Type B pancreatic cell (in vitro differentiated cells): Measurements from ENCODE around the gene TGM2. TPM values are rescaled to one million over a fixed set of nuclear protein-coding genes. Genes with fewer than 3 reads are reported as not detected.

Source experiments
- DNase-seq: peaks from one replicate; pipeline ENCODE4 v3.0.0; 2021; ENCODE audit warnings: mixed read lengths; ENCODE audit not compliant: unreplicated experiment; ENCODE audit errors: extremely low spot score
- H3K27ac Mint-ChIP-seq: 2 replicates; pipeline ENCODE4 v1.8.0; 2021; ENCODE audit warnings: mild to moderate bottlenecking, mixed read lengths
- H3K27me3 Mint-ChIP-seq: 2 replicates; pipeline ENCODE4 v1.8.0; 2021; ENCODE audit warnings: mixed read lengths
- H3K36me3 Mint-ChIP-seq: 2 replicates; pipeline ENCODE4 v1.8.0; 2021; ENCODE audit warnings: mixed read lengths
- H3K4me1 Mint-ChIP-seq: one replicate; pipeline ENCODE4 v1.8.0; 2021; ENCODE audit warnings: mixed read lengths; ENCODE audit not compliant: unreplicated experiment
- H3K4me3 Mint-ChIP-seq: 2 replicates; pipeline ENCODE4 v1.8.0; 2021; ENCODE audit warnings: mild to moderate bottlenecking, mixed read lengths
- H3K9me3 Mint-ChIP-seq: 2 replicates; pipeline ENCODE4 v1.8.0; 2021; ENCODE audit warnings: mixed read lengths
- CTCF ChIP-seq: fragments of 200-600 bp; sonication (generic); conservative IDR thresholded peaks from 2 replicates; pipeline ENCODE4 v1.5.0; 2021; ENCODE audit warnings: antibody characterized with exemption, mild to moderate bottlenecking
- total RNA-seq: library from RNA; stranded (reverse); gene quantifications from 2 replicates; pipeline ENCODE4 v1.2.1, GENCODE V29; 2021; ENCODE audit warnings: low replicate concordance

Gene TGM2
- total RNA-seq, 1 donor from 2014 or later, result 31.7 TPM

- peak overlapping the region; percentile 6 for H3K4me3 Mint-ChIP-seq
- H3K36me3 Mint-ChIP-seq, result peaks cover 58% of the 10 kb centered on the region
- DNase-seq, result no peak
- peaks cover 9% of the 10 kb centered on the region for H3K9me3 Mint-ChIP-seq
- H3K4me1 Mint-ChIP-seq, result peaks cover 28% of the 10 kb centered on the region
- peak overlapping the region; percentile 76 for H3K27ac Mint-ChIP-seq
- H3K27me3 Mint-ChIP-seq, result no peaks in the 10 kb centered on the region
- TF ChIP-seq CTCF, result no peak
Measured at GRCh38 chr20:38084425-38084951, 80.6 kb downstream of the TGM2 start.

DNA sequence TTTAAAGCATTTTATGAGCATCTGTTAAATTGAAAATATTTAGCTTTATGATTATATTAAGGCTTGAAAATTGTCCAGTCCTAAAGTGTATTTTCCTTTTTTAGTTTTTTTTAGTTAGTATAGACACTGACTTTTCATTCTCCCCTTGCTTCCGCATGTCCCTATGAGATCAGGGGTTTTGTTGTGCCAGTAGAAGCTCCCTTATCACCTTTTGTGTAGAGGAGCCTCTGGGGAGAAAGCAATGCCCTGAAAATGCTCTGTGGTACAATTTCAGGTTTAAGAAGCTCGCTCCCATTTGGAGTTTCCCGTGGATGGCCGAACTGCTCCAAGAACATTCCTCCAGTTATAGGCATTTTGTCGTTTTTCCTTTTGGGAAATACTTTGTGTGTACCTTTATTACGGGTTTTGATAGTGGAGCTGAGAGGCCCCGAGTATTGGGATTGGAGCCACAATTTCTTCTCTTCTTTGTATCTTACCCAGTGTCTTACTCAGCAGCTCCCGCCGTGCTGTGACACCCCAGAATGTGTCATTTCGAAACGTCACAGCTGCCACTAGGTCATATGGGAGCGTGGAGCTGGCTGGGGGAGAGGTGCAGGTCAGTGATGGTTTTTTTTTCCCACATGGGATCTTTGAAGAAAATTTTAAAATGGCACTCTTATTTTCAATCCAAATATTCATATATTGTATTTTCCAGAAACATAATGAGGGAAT is 81.6 kb downstream of the TGM2 start:
- Mint-ChIP-seq H3K36me3 (peaks cover 66% of the 10 kb centered on the region), H3K4me3 (no peak overlapping the region), H3K27ac (peak overlapping the region; percentile 36), H3K9me3 (peaks cover 9% of the 10 kb centered on the region), H3K4me1 (peaks cover 28% of the 10 kb centered on the region), H3K27me3 (no peaks in the 10 kb centered on the region)
- no peak for DNase-seq
- no peak for TF ChIP-seq CTCF

GRCh38 chr20:38082894-38083293 is 82.2 kb downstream of the TGM2 start:
- peaks cover 29% of the 10 kb centered on the region for H3K4me1 Mint-ChIP-seq
- no peak overlapping the region for H3K4me3 Mint-ChIP-seq
- DNase-seq, result no peak
- H3K27ac Mint-ChIP-seq, result no peak overlapping the region
- TF ChIP-seq CTCF, result no peak
- no peaks in the 10 kb centered on the region for H3K27me3 Mint-ChIP-seq
- H3K9me3 Mint-ChIP-seq, result peaks cover 9% of the 10 kb centered on the region
- H3K36me3 Mint-ChIP-seq, result peaks cover 62% of the 10 kb centered on the region

DNA sequence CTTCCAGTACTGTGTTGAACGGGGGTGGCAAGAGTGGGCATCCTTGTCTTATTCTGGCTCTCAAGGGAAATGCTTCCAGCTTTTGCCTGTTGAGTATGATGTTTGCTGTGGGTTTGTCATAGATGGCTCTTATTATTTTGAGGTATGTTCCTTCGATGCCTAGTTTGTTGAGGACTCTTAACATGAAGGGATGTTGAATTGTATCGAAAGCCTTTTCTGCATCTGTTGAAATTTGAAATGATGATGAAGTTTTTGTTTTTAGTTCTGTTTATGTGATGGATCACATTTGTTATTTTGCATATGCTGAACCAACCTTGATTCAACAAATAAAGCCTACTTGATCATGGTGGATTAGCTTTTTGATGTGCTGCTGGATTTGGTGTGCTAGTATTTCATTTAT is 83.5 kb downstream of the TGM2 start:
- Mint-ChIP-seq H3K4me1 (peaks cover 29% of the 10 kb centered on the region), H3K9me3 (peaks cover 9% of the 10 kb centered on the region), H3K4me3 (no peak overlapping the region), H3K27ac (no peak overlapping the region), H3K36me3 (peaks cover 61% of the 10 kb centered on the region), H3K27me3 (no peaks in the 10 kb centered on the region)
- no peak for TF ChIP-seq CTCF
- DNase-seq, result no peak

- no peaks in the 10 kb centered on the region for H3K27me3 Mint-ChIP-seq
Measured at GRCh38 chr20:38079353-38079752, 85.7 kb downstream of the TGM2 start.

More at GRCh38 chr20:38079353-38079752, 85.7 kb downstream of the TGM2 start:
- Mint-ChIP-seq H3K4me1 (peaks cover 33% of the 10 kb centered on the region), H3K9me3 (peaks cover 9% of the 10 kb centered on the region), H3K36me3 (peaks cover 51% of the 10 kb centered on the region), H3K4me3 (no peak overlapping the region), H3K27ac (no peak overlapping the region)
- TF ChIP-seq CTCF, result no peak
- DNase-seq, result no peak
